ENCODE data around the gene ZNF277.

DNA sequence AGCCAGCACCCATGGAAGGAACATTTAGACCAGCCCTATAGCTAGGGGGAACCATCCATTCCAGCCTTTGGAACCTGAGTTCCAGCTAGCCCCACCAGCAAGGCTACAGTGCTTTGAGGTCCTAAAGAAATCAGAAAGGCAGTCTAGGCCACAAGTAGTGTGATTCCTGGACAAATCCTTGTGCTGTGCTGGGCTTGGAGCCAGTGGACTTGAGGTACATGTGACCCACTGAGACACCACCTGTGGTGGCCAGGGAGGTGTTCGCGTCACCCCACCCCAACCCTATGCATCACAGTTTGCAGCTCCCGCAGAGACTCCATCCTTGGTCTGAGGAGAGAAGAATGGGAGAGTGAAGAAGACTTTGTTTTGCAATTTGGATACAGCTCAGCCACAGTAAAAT, 31.8 kb downstream of the ZNF277 start:
- TF ChIP-seq, protein P1, sequence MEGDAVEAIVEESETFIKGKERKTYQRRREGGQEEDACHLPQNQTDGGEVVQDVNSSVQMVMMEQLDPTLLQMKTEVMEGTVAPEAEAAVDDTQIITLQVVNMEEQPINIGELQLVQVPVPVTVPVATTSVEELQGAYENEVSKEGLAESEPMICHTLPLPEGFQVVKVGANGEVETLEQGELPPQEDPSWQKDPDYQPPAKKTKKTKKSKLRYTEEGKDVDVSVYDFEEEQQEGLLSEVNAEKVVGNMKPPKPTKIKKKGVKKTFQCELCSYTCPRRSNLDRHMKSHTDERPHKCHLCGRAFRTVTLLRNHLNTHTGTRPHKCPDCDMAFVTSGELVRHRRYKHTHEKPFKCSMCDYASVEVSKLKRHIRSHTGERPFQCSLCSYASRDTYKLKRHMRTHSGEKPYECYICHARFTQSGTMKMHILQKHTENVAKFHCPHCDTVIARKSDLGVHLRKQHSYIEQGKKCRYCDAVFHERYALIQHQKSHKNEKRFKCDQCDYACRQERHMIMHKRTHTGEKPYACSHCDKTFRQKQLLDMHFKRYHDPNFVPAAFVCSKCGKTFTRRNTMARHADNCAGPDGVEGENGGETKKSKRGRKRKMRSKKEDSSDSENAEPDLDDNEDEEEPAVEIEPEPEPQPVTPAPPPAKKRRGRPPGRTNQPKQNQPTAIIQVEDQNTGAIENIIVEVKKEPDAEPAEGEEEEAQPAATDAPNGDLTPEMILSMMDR (IDR thresholded peaks at IDR 0.05; ENCODE audit: insufficient read depth, low read length, poor library complexity, severe bottlenecking), result no peak
- TF ChIP-seq EZH2phosphoT487 (conservative IDR thresholded peaks at IDR 0.05; ENCODE audit: low read length), result no peak
